ENCODE data around the gene CCDC102A.
"Not testable (repeated sequence)": the region's sequence is repeated elsewhere in the genome, so short reads cannot be mapped to it uniquely, and the experiment has no call there.

Gene CCDC102A

GRCh38 chr16:57564571-57565270 is 28.4 kb upstream of the CCDC102A start:
- no peak for DNase-seq

GRCh38 chr16:57563761-57564160 is 27.4 kb upstream of the CCDC102A start:
- DNase-seq: no peak

GRCh38 chr16:57563487-57563750 is 27.0 kb upstream of the CCDC102A start:
- DNase-seq: no peak

- no peak for DNase-seq
These were observed 26.5 kb upstream of the CCDC102A start for GRCh38 chr16:57562669-57563486.

- DNase-seq: no peak
These were observed 25.7 kb upstream of the CCDC102A start for GRCh38 chr16:57562066-57562465.

- DNase-seq: no peak
These were observed 22.9 kb upstream of the CCDC102A start for GRCh38 chr16:57559072-57559790.

GRCh38 chr16:57556941-57557541 is 20.7 kb upstream of the CCDC102A start:
- DNase-seq: no peak

GRCh38 chr16:57555831-57556230 is 19.5 kb upstream of the CCDC102A start:
- no peak for DNase-seq

GRCh38 chr16:57551057-57551456 is 14.7 kb upstream of the CCDC102A start:
- no peak for DNase-seq

- DNase-seq: no peak
These were observed 13.4 kb upstream of the CCDC102A start for GRCh38 chr16:57549730-57550129.

- DNase-seq: no peak
These were observed 12.0 kb upstream of the CCDC102A start for GRCh38 chr16:57548408-57548807.

GRCh38 chr16:57547524-57547923 is 11.2 kb upstream of the CCDC102A start:
- not testable (repeated sequence) for DNase-seq

GRCh38 chr16:57544124-57544653 is 7.8 kb upstream of the CCDC102A start:
- no peak for DNase-seq

GRCh38 chr16:57541754-57542435 is 5.5 kb upstream of the CCDC102A start:
- no peak for DNase-seq

GRCh38 chr16:57540906-57541753 is 4.8 kb upstream of the CCDC102A start:
- DNase-seq: no peak

GRCh38 chr16:57540387-57540786 is 4.0 kb upstream of the CCDC102A start:
- DNase-seq: no peak

- no peak for DNase-seq
These were observed 2.9 kb upstream of the CCDC102A start for GRCh38 chr16:57539072-57539796.

- DNase-seq: no peak
These were observed 1.9 kb upstream of the CCDC102A start for GRCh38 chr16:57538235-57538721.

GRCh38 chr16:57537581-57538234 is 1.3 kb upstream of the CCDC102A start:
- no peak for DNase-seq

GRCh38 chr16:57537194-57537505 is 779 bp upstream of the CCDC102A start:
- no peak for DNase-seq

Measured in DMS153 (cell line).